ENCODE results near the gene PPP3CA. TPM values are rescaled to one million over a fixed set of nuclear protein-coding genes. Genes with fewer than 3 reads are reported as not detected.

Gene PPP3CA
- polyA plus RNA-seq, 6 donors from 2014 or later: 12.9 to 77.5 (median 19.5) TPM

- H3K27me3 Mint-ChIP-seq: no peaks in the 10 kb centered on the region
- peaks cover 48 to 76% (median 64%) of the 10 kb centered on the region in 3 donors for H3K4me1 Mint-ChIP-seq
- peaks cover 6 to 8% of the 10 kb centered on the region in 2 donors for H3K36me3 Mint-ChIP-seq
- H3K27ac Mint-ChIP-seq: peak overlapping the region in 2 of 6 donors; percentile 58 to 90
- H3K4me3 Mint-ChIP-seq: no peak overlapping the region
- H3K9me3 Mint-ChIP-seq: no peaks in the 10 kb centered on the region
- ATAC-seq (ENCODE audit: low read depth in 2 of 2): no peak
- DNase-seq: no peak
These were observed 54.4 kb downstream of the PPP3CA start for GRCh38 chr4:101292901-101293300.

DNA sequence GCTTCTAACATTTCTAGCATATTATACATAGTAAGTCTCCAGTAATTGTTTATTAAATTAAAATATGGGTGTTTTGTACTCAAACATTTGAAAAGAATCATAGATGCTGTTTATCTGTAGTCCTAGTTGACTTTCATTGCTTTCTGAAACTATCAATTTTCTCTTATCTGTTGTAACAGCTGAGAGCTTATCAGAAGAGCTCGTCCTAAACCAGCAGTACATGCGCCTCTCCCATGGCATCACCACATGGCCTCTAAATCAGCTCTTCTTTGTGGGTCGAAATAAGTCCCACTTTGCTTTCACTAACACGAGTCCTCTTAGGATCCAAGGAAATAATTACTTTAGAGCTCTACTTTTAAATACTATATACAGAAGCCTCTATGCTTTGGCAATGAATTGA lies 55.1 kb downstream of the PPP3CA start:
- DNase-seq (no peak), ATAC-seq (ENCODE audit: low read depth in 2 of 2) (no peak)
- no peaks in the 10 kb centered on the region for H3K9me3 Mint-ChIP-seq
- H3K4me3 Mint-ChIP-seq: peak overlapping the region in 1 of 8 donors; percentile 31
- peaks cover 6 to 8% of the 10 kb centered on the region in 2 donors for H3K36me3 Mint-ChIP-seq
- H3K4me1 Mint-ChIP-seq: peaks cover 44 to 76% (median 62%) of the 10 kb centered on the region in 3 donors
- H3K27ac Mint-ChIP-seq: peak overlapping the region in 4 of 6 donors; percentile 8 to 58 (median 46)
- H3K27me3 Mint-ChIP-seq: no peaks in the 10 kb centered on the region

DNA sequence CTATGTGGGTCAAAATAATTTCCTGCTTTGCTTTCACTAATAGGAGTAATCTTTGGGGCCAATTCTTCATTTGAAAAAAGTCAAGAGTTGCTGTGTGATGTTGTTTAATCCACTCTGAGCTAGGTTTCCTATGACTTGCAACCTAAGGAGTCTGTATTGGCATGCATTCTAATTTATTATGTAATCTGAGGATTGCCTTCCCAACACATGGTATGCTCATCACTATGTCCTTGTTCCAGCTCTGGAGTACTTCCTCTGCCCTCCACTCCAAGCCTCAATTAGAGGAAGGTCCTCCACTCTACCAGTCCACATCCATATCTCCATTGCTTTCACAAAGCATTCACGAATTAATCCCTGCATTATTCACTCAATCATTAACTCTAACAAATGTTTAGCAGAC lies 56.1 kb downstream of the PPP3CA start:
- peak overlapping the region in 3 of 6 donors; percentile 4 to 77 (median 16) for H3K27ac Mint-ChIP-seq
- peaks cover 6 to 8% of the 10 kb centered on the region in 2 donors for H3K36me3 Mint-ChIP-seq
- DNase-seq: no peak
- H3K27me3 Mint-ChIP-seq: no peaks in the 10 kb centered on the region
- H3K9me3 Mint-ChIP-seq: no peaks in the 10 kb centered on the region
- no peak for ATAC-seq (ENCODE audit: low read depth in 2 of 2)
- peaks cover 42 to 69% (median 59%) of the 10 kb centered on the region in 3 donors for H3K4me1 Mint-ChIP-seq
- H3K4me3 Mint-ChIP-seq: no peak overlapping the region

DNA sequence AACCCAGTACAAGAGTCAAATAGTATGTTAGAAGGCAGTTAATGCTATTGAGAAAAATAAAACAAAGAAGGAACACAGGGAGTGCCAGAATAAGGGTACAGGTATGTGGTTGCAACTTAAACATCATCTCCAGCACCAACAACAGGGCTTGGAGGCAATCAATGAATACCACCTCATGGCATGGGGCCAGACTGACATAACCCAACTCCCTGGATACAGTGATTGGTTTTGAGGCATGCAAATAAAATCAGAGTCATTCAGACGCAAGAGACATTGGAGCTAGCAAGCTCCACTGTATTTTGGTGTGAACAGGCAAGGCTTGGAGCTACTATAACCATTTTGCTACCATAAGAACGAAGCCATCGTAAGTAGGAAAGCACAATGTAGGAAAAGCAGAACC lies 56.7 kb downstream of the PPP3CA start:
- Mint-ChIP-seq H3K4me1 (peaks cover 42 to 72% (median 61%) of the 10 kb centered on the region in 3 donors), H3K27ac (no peak overlapping the region), H3K36me3 (peaks cover 6 to 8% of the 10 kb centered on the region in 2 donors), H3K27me3 (no peaks in the 10 kb centered on the region), H3K4me3 (no peak overlapping the region), H3K9me3 (no peaks in the 10 kb centered on the region)
- ATAC-seq (ENCODE audit: low read depth in 2 of 2) (no peak), DNase-seq (no peak)

GRCh38 chr4:101289306-101289705 lies 58.0 kb downstream of the PPP3CA start:
- peak in 1 of 2 donors; percentile 47 for ATAC-seq (ENCODE audit: low read depth in 2 of 2)

GRCh38 chr4:101288365-101289145 lies 58.8 kb downstream of the PPP3CA start:
- no peaks in the 10 kb centered on the region for H3K27me3 Mint-ChIP-seq
- peak; percentile 48 to 50 for ATAC-seq (ENCODE audit: low read depth in 2 of 2)
- H3K36me3 Mint-ChIP-seq: peaks cover 1 to 5% of the 10 kb centered on the region in 2 donors
- peak overlapping the region in 3 of 6 donors; percentile 0 to 64 (median 3) for H3K27ac Mint-ChIP-seq
- H3K9me3 Mint-ChIP-seq: no peaks in the 10 kb centered on the region
- DNase-seq: no peak
- H3K4me1 Mint-ChIP-seq: peaks cover 53 to 82% (median 78%) of the 10 kb centered on the region in 3 donors
- H3K4me3 Mint-ChIP-seq: peak overlapping the region in 4 of 8 donors; percentile 2 to 45 (median 19)

More at GRCh38 chr4:101289306-101289705, 58.0 kb downstream of the PPP3CA start:
- no peak for DNase-seq
- peak overlapping the region in 3 of 6 donors; percentile 0 to 67 (median 54) for H3K27ac Mint-ChIP-seq
- H3K4me3 Mint-ChIP-seq: peak overlapping the region in 3 of 8 donors; percentile 11 to 50 (median 22)
- peaks cover 6 to 8% of the 10 kb centered on the region in 2 donors for H3K36me3 Mint-ChIP-seq
- H3K4me1 Mint-ChIP-seq: peaks cover 51 to 81% (median 74%) of the 10 kb centered on the region in 3 donors
- no peaks in the 10 kb centered on the region for H3K27me3 Mint-ChIP-seq
- no peaks in the 10 kb centered on the region for H3K9me3 Mint-ChIP-seq

- DNase-seq: no peak
These were observed 60.0 kb downstream of the PPP3CA start for GRCh38 chr4:101287324-101287723.

GRCh38 chr4:101286663-101287062 lies 60.7 kb downstream of the PPP3CA start:
- H3K4me3 Mint-ChIP-seq: no peak overlapping the region
- peaks cover 49 to 86% (median 81%) of the 10 kb centered on the region in 3 donors for H3K4me1 Mint-ChIP-seq
- H3K9me3 Mint-ChIP-seq: no peaks in the 10 kb centered on the region
- no peaks in the 10 kb centered on the region for H3K27me3 Mint-ChIP-seq
- ATAC-seq (ENCODE audit: low read depth in 2 of 2) (no peak), DNase-seq (no peak)
- H3K27ac Mint-ChIP-seq: peak overlapping the region in 1 of 6 donors; percentile 16
- H3K36me3 Mint-ChIP-seq: no peaks in the 10 kb centered on the region

More at GRCh38 chr4:101287324-101287723, 60.0 kb downstream of the PPP3CA start:
- ATAC-seq (ENCODE audit: low read depth in 2 of 2): no peak
- Mint-ChIP-seq H3K27me3 (no peaks in the 10 kb centered on the region), H3K27ac (peak overlapping the region in 4 of 6 donors; percentile 56 to 79 (median 69)), H3K9me3 (no peaks in the 10 kb centered on the region), H3K4me1 (peaks cover 52 to 86% (median 83%) of the 10 kb centered on the region in 3 donors), H3K36me3 (no peaks in the 10 kb centered on the region), H3K4me3 (peak overlapping the region in 1 of 8 donors; percentile 22)

DNA sequence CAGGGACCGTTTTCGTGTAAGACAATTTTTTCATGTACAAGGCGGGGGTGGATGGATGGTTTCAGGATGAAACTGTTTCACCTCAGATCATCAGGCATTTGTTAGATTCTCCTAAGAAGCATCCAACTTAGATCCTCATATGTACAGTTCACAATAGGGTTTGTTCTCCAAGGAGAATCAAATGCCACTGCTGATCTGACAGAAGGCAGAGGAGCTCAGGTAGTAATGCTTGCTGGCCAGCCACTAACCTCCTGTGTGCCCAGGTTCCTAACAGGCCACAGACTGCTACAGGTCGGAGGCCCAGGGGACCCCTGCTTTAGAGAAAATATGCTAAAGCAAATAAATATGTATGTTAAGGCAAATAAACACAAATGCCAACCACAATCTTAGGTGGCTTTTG lies 61.3 kb downstream of the PPP3CA start:
- H3K27ac Mint-ChIP-seq: peak overlapping the region in 2 of 6 donors; percentile 12 to 16
- no peaks in the 10 kb centered on the region for H3K9me3 Mint-ChIP-seq
- DNase-seq: no peak
- H3K27me3 Mint-ChIP-seq: no peaks in the 10 kb centered on the region
- no peak for ATAC-seq (ENCODE audit: low read depth in 2 of 2)
- H3K4me1 Mint-ChIP-seq: peaks cover 47 to 82% (median 78%) of the 10 kb centered on the region in 3 donors
- no peak overlapping the region for H3K4me3 Mint-ChIP-seq
- no peaks in the 10 kb centered on the region for H3K36me3 Mint-ChIP-seq

GRCh38 chr4:101284546-101284945 lies 62.8 kb downstream of the PPP3CA start:
- peak overlapping the region in 1 of 8 donors; percentile 36 for H3K4me3 Mint-ChIP-seq
- peaks cover 0 to 1% (median 0%) of the 10 kb centered on the region in 7 donors for H3K9me3 Mint-ChIP-seq
- DNase-seq: no peak
- H3K36me3 Mint-ChIP-seq: peaks cover 0 to 5% of the 10 kb centered on the region in 2 donors
- peak overlapping the region in 5 of 6 donors; percentile 1 to 89 (median 76) for H3K27ac Mint-ChIP-seq
- H3K27me3 Mint-ChIP-seq: no peaks in the 10 kb centered on the region
- peaks cover 50 to 81% (median 80%) of the 10 kb centered on the region in 3 donors for H3K4me1 Mint-ChIP-seq
- peak; percentile 33 to 52 for ATAC-seq (ENCODE audit: low read depth in 2 of 2)

DNA sequence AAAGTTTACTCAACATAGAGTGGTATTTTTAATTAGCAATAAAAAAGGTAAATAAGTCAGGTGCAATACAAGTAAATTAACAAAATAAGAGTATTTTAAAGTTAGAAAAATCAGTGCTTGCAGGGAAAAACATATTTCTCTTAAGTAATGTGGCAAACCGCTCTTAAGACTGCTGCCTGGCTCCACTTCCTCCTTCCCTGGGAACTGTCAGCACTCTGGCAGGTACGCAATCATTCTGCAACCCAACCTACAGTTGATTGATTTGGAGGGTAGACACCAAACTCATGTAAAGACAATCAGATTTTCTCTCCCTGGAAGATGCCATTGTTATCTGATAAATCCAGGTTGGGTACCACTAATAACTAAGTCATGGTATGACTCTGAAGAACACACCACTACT lies 63.9 kb downstream of the PPP3CA start:
- no peaks in the 10 kb centered on the region for H3K27me3 Mint-ChIP-seq
- H3K27ac Mint-ChIP-seq: peak overlapping the region in 4 of 6 donors; percentile 57 to 76 (median 63)
- H3K9me3 Mint-ChIP-seq: peaks cover 0 to 1% (median 0%) of the 10 kb centered on the region in 7 donors
- peaks cover 0 to 5% of the 10 kb centered on the region in 2 donors for H3K36me3 Mint-ChIP-seq
- DNase-seq: no peak
- no peak for ATAC-seq (ENCODE audit: low read depth in 2 of 2)
- no peak overlapping the region for H3K4me3 Mint-ChIP-seq
- peaks cover 53 to 82% (median 80%) of the 10 kb centered on the region in 3 donors for H3K4me1 Mint-ChIP-seq

DNA sequence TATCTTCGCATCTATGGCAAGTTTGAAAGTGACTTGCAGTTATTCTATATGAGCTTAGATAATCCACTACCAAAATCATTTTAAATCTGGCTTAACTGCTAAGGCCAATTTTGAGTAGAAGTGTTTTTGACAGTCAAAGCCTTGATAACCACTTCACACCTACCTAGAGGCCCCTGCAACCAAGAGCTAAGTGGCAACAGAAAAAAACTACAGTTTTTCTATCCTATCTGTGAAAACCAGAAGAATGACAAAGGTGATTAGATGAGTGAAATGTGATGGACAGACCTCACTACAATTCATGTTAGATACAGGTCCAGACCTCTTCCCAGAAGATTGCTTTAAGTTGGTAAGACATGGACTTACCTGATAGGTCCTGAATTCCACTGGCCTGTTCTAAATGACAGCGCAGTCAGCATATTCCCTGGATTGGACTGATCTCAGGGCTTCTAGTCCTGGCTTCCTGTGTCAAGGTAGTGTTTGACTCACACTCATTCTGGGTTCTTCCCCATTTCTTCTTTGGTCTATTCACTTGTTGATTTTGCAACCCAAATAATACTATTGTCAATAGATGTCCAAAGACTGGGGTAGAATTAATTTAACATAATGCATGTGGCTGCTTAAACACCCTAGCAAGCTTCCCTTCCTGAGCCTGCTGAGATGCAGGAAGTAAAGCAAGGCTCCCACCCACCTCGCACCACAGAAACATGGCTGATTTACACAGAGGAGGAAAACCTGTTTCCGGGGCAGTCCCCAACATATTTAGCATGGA lies 65.1 kb downstream of the PPP3CA start:
- H3K27me3 Mint-ChIP-seq: no peaks in the 10 kb centered on the region
- peaks cover 57 to 75% (median 70%) of the 10 kb centered on the region in 3 donors for H3K4me1 Mint-ChIP-seq
- peak overlapping the region in 5 of 6 donors; percentile 12 to 79 (median 67) for H3K27ac Mint-ChIP-seq
- ATAC-seq (ENCODE audit: low read depth in 2 of 2): peak; percentile 63 to 70
- no peak for DNase-seq
- H3K4me3 Mint-ChIP-seq: peak overlapping the region in 6 of 8 donors; percentile 47 to 78 (median 62)
- H3K36me3 Mint-ChIP-seq: peaks cover 0 to 5% of the 10 kb centered on the region in 2 donors
- peaks cover 0 to 1% (median 0%) of the 10 kb centered on the region in 7 donors for H3K9me3 Mint-ChIP-seq

All from naive B cell (primary cell).